Measurements from ENCODE around the gene FOXJ1.
"Not testable (repeated sequence)": the region's sequence is repeated elsewhere in the genome, so short reads cannot be mapped to it uniquely, and the experiment has no call there.

The FOXJ1 gene, protein sequence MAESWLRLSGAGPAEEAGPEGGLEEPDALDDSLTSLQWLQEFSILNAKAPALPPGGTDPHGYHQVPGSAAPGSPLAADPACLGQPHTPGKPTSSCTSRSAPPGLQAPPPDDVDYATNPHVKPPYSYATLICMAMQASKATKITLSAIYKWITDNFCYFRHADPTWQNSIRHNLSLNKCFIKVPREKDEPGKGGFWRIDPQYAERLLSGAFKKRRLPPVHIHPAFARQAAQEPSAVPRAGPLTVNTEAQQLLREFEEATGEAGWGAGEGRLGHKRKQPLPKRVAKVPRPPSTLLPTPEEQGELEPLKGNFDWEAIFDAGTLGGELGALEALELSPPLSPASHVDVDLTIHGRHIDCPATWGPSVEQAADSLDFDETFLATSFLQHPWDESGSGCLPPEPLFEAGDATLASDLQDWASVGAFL

GRCh38 chr17:76141212-76142038, at the start of gene FOXJ1:
Gene FOXJ1, minus strand, starts transcription at chr17:76141245. Its CDS starts 850 bp downstream, at chr17:76140395.
- Histone ChIP-seq H3K27ac (no peak within 1 kb of the TSS), H3K4me3 (peak within 1 kb of the TSS; percentile 76)
- TF ChIP-seq CTCF (IDR thresholded peaks at IDR 0.05): no peak
- peak; percentile 87 for DNase-seq (ENCODE audit: low spot score)

GRCh38 chr17:76189741-76190140, 48.7 kb upstream of the FOXJ1 start:
- DNase-seq (ENCODE audit: low spot score): no peak
- Histone ChIP-seq H3K27ac (no peak overlapping the region), H3K4me3 (no peak overlapping the region)
- TF ChIP-seq CTCF (IDR thresholded peaks at IDR 0.05): no peak

DNA sequence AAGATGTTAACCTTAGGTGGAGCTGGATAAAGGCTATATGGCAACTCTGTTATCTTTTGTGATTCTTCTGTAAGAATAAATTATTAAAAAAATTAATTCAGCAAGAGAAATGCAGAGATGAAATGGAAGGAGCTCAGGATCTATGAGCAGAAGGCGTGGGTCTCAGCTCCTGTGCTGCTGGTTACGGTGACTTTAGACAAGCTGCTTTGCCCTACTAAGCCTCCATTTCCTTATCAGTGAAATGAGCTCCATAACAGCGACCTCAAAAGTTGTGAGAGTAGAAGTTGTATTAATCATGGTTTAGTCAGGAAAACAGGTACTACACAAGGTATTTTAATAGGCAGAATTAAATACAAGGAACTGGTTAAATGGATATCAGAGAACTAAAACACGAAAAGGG, 48.2 kb upstream of the FOXJ1 start:
- no peak for DNase-seq (ENCODE audit: low spot score)
- no peak overlapping the region for H3K27ac ChIP-seq
- TF ChIP-seq CTCF (IDR thresholded peaks at IDR 0.05): no peak
- H3K4me3 ChIP-seq: no peak overlapping the region

DNA sequence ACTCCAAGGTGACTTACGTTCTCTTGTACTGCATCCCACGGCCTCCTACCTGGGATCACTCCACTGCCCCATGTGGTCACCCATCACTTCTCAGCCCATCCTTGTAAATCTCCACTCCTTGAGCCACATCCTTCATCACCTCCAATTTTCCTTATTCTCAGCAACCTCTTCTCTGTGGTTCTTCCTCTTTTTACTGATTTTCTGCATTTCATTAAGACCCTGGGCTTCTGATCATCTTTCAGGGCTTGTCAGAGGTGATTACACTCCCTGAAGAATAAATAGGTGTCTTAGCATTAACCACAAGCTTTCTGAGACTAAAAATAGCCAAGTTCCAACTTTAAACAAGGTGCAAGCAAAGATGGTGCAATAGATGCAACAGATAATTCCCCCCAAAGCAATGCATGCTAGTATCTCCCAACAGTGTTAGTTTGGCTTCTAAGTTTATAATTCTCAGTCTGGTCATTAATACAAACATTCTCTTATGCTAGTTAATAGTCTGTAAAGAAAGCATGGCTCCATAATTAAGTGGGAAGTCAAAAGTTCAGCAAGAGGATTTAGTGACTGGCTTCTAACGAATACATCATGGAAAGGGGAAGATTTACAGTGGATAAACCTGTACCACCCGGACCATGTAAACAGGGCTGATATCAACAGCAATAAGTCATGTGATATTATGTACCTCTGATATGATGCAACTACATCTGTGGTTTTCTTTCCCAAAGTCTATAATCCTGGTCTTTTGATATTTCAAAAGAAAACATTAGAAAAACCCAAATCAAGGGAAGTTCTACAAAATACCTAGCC, 47.4 kb upstream of the FOXJ1 start:
- no peak for DNase-seq (ENCODE audit: low spot score)
- TF ChIP-seq CTCF (IDR thresholded peaks at IDR 0.05): no peak
- Histone ChIP-seq H3K4me3 (no peak overlapping the region), H3K27ac (no peak overlapping the region)

GRCh38 chr17:76186774-76187173, 45.7 kb upstream of the FOXJ1 start:
- not testable (repeated sequence) for H3K4me3 ChIP-seq; DNase-seq (ENCODE audit: low spot score); H3K27ac ChIP-seq

DNA sequence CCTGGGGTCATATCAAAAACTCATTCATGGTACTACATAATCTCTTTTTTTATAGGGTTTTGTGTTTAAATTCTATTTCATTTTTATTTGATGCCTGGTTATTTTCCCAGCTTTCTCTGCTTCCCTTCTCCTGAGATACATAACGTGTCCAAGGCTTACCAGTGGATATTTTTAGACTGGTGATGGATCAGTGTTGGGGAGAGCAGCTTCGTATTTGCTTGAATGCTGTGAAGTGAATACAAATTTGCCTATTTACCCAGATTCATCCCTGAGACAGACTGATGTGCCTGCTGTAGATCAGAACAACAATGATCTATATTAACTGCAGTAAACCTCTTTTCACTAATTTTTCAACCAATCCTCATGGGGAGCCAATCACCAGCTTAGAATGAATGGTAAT, 43.2 kb upstream of the FOXJ1 start:
- no peak for DNase-seq (ENCODE audit: low spot score)
- TF ChIP-seq CTCF (IDR thresholded peaks at IDR 0.05): no peak
- Histone ChIP-seq H3K27ac (no peak overlapping the region), H3K4me3 (no peak overlapping the region)

Measured in coronary artery (tissue), 2 donors.